HG02763 (cell line): ENCODE measurements around the gene ZC3H10.

Experiments
- ATAC-seq: cut with Tn5 transposase; IDR thresholded peaks from one replicate; pipeline ENCODE4 v1.9.1; 2021; ENCODE audit warnings: mild to moderate bottlenecking, moderate library complexity; ENCODE audit not compliant: unreplicated experiment

Gene ZC3H10

GRCh38 chr12:56126732-56127239, 8.7 kb downstream of the ZC3H10 start:
- ATAC-seq = no peak

- ATAC-seq = no peak
Observed at GRCh38 chr12:56127485-56127887, 9.4 kb downstream of the ZC3H10 start.

GRCh38 chr12:56127888-56128669, 10.0 kb downstream of the ZC3H10 start, which contains the start of gene ESYT1:
Gene ESYT1, plus strand, starts transcription at chr12:56128267. Its CDS starts 53 bp downstream, at chr12:56128320.
- peak; percentile 88 for ATAC-seq

GRCh38 chr12:56128670-56129205, 10.7 kb downstream of the ZC3H10 start:
- no peak for ATAC-seq

- peak; percentile 25 for ATAC-seq
Observed at GRCh38 chr12:56129206-56129941, 11.3 kb downstream of the ZC3H10 start.

- ATAC-seq = no peak
Observed at GRCh38 chr12:56129942-56130495, 12.0 kb downstream of the ZC3H10 start.

- ATAC-seq = no peak
Observed at GRCh38 chr12:56130876-56131275, 12.8 kb downstream of the ZC3H10 start.

GRCh38 chr12:56134897-56135296, 16.8 kb downstream of the ZC3H10 start:
- ATAC-seq = no peak

- no peak for ATAC-seq
Observed at GRCh38 chr12:56137853-56138571, 19.9 kb downstream of the ZC3H10 start.

- ATAC-seq = no peak
Observed at GRCh38 chr12:56141946-56142784, 24.1 kb downstream of the ZC3H10 start.

- no peak for ATAC-seq
Observed at GRCh38 chr12:56143217-56143616, 25.2 kb downstream of the ZC3H10 start.

- no peak for ATAC-seq
Observed at GRCh38 chr12:56143870-56144269, 25.8 kb downstream of the ZC3H10 start.

GRCh38 chr12:56145217-56145616, 27.2 kb downstream of the ZC3H10 start:
- ATAC-seq = no peak

- no peak for ATAC-seq
Observed at GRCh38 chr12:56146492-56147460, 28.7 kb downstream of the ZC3H10 start.

- no peak for ATAC-seq
Observed at GRCh38 chr12:56150563-56150962, 32.5 kb downstream of the ZC3H10 start.

GRCh38 chr12:56151672-56152131, 33.6 kb downstream of the ZC3H10 start:
- ATAC-seq = peak; percentile 30

- ATAC-seq = peak; percentile 92
Observed at GRCh38 chr12:56152132-56152755, 34.2 kb downstream of the ZC3H10 start, which contains the start of gene MYL6B. Gene MYL6B, plus strand, starts transcription at chr12:56152587. Its CDS starts 1,332 bp downstream, at chr12:56153919.
